GM12878 (cell line): ENCODE measurements around the gene PRMT1. TPM values are rescaled to one million over a fixed set of nuclear protein-coding genes. Genes with fewer than 3 reads are reported as not detected.

Experiments
- DPF2 ChIP-seq: fragments of 450-650 bp; IDR thresholded peaks from 2 replicates; pipeline ENCODE4 v1.6.1; 2017; ENCODE audit warnings: mild to moderate bottlenecking
- ESRRA ChIP-seq: IDR thresholded peaks from 2 replicates; pipeline ENCODE4 v1.6.1; 2012; ENCODE audit warnings: mild to moderate bottlenecking, low read length, improper control_type of control experiment
- IKZF1 ChIP-seq: fragments of 450-650 bp; conservative IDR thresholded peaks from 2 replicates; pipeline ENCODE4 v1.6.1; 2017; ENCODE audit warnings: antibody characterized with exemption, mild to moderate bottlenecking
- KAT2A ChIP-seq: conservative IDR thresholded peaks from 2 replicates; pipeline ENCODE4 v1.6.1; 2011; ENCODE audit warnings: low read depth, low read length; ENCODE audit not compliant: control insufficient read depth
- MEF2B ChIP-seq: fragments of 450-650 bp; IDR thresholded peaks from 2 replicates; pipeline ENCODE4 v1.6.1; 2018; ENCODE audit warnings: mild to moderate bottlenecking, moderate library complexity; ENCODE audit not compliant: partially characterized antibody, poor library complexity, severe bottlenecking
- MTA2 ChIP-seq: fragments of 450-650 bp; IDR thresholded peaks from 2 replicates; pipeline ENCODE4 v1.6.1; 2016; ENCODE audit warnings: low read depth, mild to moderate bottlenecking, moderate library complexity
- MXI1 ChIP-seq: fragments of 150-350 bp; IDR thresholded peaks from 2 replicates; pipeline ENCODE4 v1.6.1; 2011; ENCODE audit warnings: low read depth, mild to moderate bottlenecking, inconsistent platforms, low read length, improper control_type of control experiment
- MYB ChIP-seq: fragments of 150-350 bp; IDR thresholded peaks from 2 replicates; pipeline ENCODE4 v1.6.1; 2014; ENCODE audit warnings: mild to moderate bottlenecking, low read depth, low read length, borderline replicate concordance
- MYC ChIP-seq: IDR thresholded peaks from 2 replicates; pipeline ENCODE4 v1.6.1; 2011; ENCODE audit warnings: mild to moderate bottlenecking, low read length, moderate library complexity, inconsistent platforms; ENCODE audit not compliant: insufficient read depth, insufficient replicate concordance, insufficient read length, severe bottlenecking
- PML ChIP-seq: IDR thresholded peaks from 2 replicates; pipeline ENCODE4 v1.6.1; 2012; ENCODE audit warnings: low read length, inconsistent platforms
- POU2F2 ChIP-seq: IDR thresholded peaks from 3 replicates; pipeline ENCODE4 v1.6.1; 2011; ENCODE audit warnings: low read depth, mild to moderate bottlenecking, low read length, borderline replicate concordance
- RELA ChIP-seq: fragments of 450-650 bp; IDR thresholded peaks from 2 replicates; pipeline ENCODE4 v1.8.0; 2014; ENCODE audit warnings: borderline replicate concordance; ENCODE audit not compliant: partially characterized antibody
- SRF ChIP-seq, 2 experiments: IDR thresholded peaks; 2 replicates each; pipeline ENCODE4 v1.6.1; 2011; ENCODE audit warnings: low read depth in 2 of 2, low read length in 2 of 2, mild to moderate bottlenecking in 1 of 2, moderate library complexity in 1 of 2
- ZNF24 ChIP-seq: fragments of 450-650 bp; IDR thresholded peaks from 2 replicates; pipeline ENCODE4 v1.6.1; 2017; ENCODE audit warnings: antibody characterized with exemption, mild to moderate bottlenecking
- polyA plus RNA-seq, 11 experiments: library from polyadenylated mRNA; depleted of rRNA in 4 of 11; unstranded in 6 of 11; stranded (reverse) in 5 of 11; fragments of >200 nt; fragmentation: Nextera tagmentation in 4 of 11; fragmentation: Illumina TruSeq in 1 of 11; extraction: Ambion mirVana in 4 of 11; extraction: Trizol in 1 of 11; gene quantifications; 1 replicate in 1 of 11; 2 replicates in 10 of 11; pipeline versions ENCODE4 v1.2.1 to v1.2.3, GENCODE V29; 2011 to 2016; ENCODE audit warnings: inconsistent platforms in 2 of 11, missing spikeins in 2 of 11, low read depth in 1 of 11
- total RNA-seq, 4 experiments: library from RNA; depleted of rRNA in 3 of 4; stranded (reverse); fragments of >200 nt in 3 of 4; fragmentation: Illumina TruSeq in 1 of 4; extraction: Trizol in 1 of 4; gene quantifications; 2 replicates each; pipeline versions ENCODE4 v1.2.1 to v1.2.3, GENCODE V29; 2013 to 2021
- TF ChIP-seq, protein P1 (sequence below): IDR thresholded peaks from 2 replicates; pipeline ENCODE4 v1.6.1; 2011; ENCODE audit warnings: borderline replicate concordance, low read depth, mild to moderate bottlenecking, moderate library complexity, mixed read lengths, low read length; ENCODE audit not compliant: insufficient read depth; ENCODE audit errors: extremely low read length
- TF ChIP-seq, protein P2 (sequence below), 3 experiments: IDR thresholded peaks in 2 of 3; conservative IDR thresholded peaks in 1 of 3; 2 replicates each; pipeline ENCODE4 v1.5.1; 2011; ENCODE audit warnings: low read depth in 3 of 3, low read length in 3 of 3, mild to moderate bottlenecking in 3 of 3, control low read depth in 2 of 3, moderate library complexity in 2 of 3, inconsistent platforms in 1 of 3, mixed read lengths in 1 of 3; ENCODE audit not compliant: control insufficient read depth in 2 of 3, insufficient read depth in 1 of 3; ENCODE audit errors: extremely low read depth in 1 of 3
- TF ChIP-seq, protein P3 (sequence below): fragments of 450-650 bp; IDR thresholded peaks from 2 replicates; pipeline ENCODE4 v1.6.1; 2018; ENCODE audit warnings: borderline replicate concordance, mild to moderate bottlenecking; ENCODE audit not compliant: partially characterized antibody
- TF ChIP-seq, protein P4 (sequence below): fragments of 450-650 bp; formaldehyde crosslinking; IDR thresholded peaks from 2 replicates; pipeline ENCODE4 v1.4.0; 2022; ENCODE audit warnings: mild to moderate bottlenecking, moderate library complexity
- TF ChIP-seq, protein P5 (sequence below): IDR thresholded peaks from 2 replicates; pipeline ENCODE4 v1.6.1; 2012; ENCODE audit warnings: low read depth, low read length, improper control_type of control experiment

PRMT1 gene
- total and polyA plus RNA-seq, 10 of the 15 experiments (the other 5 are each of a cell fraction or from before 2014, with no cell fraction given) = 19.9 to 667 (median 444) TPM

DNA sequence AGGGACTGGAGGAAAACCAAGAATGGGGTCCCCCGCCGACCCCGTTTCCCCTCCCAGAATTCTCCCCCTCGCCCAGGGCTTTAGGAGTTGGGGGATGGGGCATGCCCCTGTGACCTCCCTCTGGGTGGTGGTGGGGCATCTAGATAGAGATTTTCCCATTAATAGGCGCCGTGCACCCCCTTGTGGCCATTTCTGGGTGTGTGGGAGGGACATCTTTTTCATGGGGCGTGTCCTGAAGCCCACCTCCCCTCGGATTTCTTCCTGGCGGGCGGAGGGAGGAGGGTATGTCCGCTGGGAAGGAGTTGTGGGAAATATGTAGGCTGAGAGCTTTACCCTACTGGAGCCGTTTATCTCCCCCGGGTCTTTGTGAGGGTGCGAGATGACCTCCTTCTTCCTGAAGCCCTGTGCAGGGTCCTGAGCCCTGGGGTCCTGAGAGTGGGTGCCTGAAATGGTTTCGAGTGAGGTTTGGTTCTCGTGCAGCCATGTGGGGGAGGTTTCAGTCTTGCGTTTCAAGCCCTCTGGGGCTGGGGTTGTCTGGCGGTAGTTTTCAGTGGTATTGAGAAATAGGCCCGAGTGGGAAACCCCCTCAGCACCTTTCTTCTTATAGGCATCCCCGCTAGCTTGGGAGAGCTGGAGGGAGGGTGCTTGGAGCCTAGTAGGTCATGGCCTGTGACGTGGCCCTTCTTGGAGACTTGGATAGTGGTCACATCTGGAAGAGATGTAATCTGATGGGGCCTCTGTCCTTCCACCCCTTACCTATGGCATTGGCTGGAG lies 1.0 kb downstream of the PRMT1 start (continued):
- TF ChIP-seq IKZF1 (peak; percentile 62; the same call in 1 of the 2 replicates), MYC (no peak), ZNF24 (no peak), DPF2 (no peak), KAT2A (no peak), SRF (IDR thresholded peaks at IDR 0.05; ENCODE audit: low read depth in 2 of 2, low read length in 2 of 2) (no peak), MXI1 (peak; percentile 68), MTA2 (0 out of 2 replicates have a peak, but pooled peaks have one; percentile 47), MYB (no peak), ESRRA (peak; percentile 74; the same call in 1 of the 2 replicates), PML (peak; percentile 59; the same call in 1 of the 2 replicates), POU2F2 (peak; percentile 55; the same call in 2 of the 3 replicates), RELA (peak; percentile 48), MEF2B (no peak)
- TF ChIP-seq, protein P1, sequence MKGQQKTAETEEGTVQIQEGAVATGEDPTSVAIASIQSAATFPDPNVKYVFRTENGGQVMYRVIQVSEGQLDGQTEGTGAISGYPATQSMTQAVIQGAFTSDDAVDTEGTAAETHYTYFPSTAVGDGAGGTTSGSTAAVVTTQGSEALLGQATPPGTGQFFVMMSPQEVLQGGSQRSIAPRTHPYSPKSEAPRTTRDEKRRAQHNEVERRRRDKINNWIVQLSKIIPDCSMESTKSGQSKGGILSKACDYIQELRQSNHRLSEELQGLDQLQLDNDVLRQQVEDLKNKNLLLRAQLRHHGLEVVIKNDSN = no peak
- TF ChIP-seq, protein P2, sequence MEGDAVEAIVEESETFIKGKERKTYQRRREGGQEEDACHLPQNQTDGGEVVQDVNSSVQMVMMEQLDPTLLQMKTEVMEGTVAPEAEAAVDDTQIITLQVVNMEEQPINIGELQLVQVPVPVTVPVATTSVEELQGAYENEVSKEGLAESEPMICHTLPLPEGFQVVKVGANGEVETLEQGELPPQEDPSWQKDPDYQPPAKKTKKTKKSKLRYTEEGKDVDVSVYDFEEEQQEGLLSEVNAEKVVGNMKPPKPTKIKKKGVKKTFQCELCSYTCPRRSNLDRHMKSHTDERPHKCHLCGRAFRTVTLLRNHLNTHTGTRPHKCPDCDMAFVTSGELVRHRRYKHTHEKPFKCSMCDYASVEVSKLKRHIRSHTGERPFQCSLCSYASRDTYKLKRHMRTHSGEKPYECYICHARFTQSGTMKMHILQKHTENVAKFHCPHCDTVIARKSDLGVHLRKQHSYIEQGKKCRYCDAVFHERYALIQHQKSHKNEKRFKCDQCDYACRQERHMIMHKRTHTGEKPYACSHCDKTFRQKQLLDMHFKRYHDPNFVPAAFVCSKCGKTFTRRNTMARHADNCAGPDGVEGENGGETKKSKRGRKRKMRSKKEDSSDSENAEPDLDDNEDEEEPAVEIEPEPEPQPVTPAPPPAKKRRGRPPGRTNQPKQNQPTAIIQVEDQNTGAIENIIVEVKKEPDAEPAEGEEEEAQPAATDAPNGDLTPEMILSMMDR (IDR thresholded peaks at IDR 0.05 in 2 of 3, conservative IDR thresholded peaks at IDR 0.05 in 1 of 3; ENCODE audit: control insufficient read depth in 2 of 3, extremely low read depth in 1 of 3, insufficient read depth in 1 of 3, low read depth in 3 of 3, low read length in 3 of 3) = peak; percentile 64 to 81 (median 73)
- TF ChIP-seq, protein P3, sequence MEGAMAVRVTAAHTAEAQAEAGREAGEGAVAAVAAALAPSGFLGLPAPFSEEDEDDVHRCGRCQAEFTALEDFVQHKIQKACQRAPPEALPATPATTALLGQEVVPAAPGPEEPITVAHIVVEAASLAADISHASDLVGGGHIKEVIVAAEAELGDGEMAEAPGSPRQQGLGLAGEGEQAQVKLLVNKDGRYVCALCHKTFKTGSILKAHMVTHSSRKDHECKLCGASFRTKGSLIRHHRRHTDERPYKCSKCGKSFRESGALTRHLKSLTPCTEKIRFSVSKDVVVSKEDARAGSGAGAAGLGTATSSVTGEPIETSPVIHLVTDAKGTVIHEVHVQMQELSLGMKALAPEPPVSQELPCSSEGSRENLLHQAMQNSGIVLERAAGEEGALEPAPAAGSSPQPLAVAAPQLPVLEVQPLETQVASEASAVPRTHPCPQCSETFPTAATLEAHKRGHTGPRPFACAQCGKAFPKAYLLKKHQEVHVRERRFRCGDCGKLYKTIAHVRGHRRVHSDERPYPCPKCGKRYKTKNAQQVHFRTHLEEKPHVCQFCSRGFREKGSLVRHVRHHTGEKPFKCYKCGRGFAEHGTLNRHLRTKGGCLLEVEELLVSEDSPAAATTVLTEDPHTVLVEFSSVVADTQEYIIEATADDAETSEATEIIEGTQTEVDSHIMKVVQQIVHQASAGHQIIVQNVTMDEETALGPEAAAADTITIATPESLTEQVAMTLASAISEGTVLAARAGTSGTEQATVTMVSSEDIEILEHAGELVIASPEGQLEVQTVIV = no peak
- TF ChIP-seq, protein P4, sequence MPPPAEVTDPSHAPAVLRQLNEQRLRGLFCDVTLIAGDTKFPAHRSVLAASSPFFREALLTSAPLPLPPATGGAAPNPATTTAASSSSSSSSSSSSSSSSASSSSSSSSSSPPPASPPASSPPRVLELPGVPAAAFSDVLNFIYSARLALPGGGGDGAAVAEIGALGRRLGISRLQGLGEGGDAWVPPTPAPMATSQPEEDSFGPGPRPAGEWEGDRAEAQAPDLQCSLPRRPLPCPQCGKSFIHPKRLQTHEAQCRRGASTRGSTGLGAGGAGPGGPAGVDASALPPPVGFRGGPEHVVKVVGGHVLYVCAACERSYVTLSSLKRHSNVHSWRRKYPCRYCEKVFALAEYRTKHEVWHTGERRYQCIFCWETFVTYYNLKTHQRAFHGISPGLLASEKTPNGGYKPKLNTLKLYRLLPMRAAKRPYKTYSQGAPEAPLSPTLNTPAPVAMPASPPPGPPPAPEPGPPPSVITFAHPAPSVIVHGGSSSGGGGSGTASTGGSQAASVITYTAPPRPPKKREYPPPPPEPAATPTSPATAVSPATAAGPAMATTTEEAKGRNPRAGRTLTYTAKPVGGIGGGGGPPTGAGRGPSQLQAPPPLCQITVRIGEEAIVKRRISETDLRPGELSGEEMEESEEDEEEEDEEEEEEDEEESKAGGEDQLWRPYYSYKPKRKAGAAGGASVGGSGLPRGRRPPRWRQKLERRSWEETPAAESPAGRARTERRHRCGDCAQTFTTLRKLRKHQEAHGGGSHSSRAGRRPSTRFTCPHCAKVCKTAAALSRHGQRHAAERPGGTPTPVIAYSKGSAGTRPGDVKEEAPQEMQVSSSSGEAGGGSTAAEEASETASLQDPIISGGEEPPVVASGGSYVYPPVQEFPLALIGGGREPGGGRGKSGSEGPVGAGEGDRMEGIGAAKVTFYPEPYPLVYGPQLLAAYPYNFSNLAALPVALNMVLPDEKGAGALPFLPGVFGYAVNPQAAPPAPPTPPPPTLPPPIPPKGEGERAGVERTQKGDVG (CRISPR knock-in tag) = no peak
- TF ChIP-seq, protein P5, sequence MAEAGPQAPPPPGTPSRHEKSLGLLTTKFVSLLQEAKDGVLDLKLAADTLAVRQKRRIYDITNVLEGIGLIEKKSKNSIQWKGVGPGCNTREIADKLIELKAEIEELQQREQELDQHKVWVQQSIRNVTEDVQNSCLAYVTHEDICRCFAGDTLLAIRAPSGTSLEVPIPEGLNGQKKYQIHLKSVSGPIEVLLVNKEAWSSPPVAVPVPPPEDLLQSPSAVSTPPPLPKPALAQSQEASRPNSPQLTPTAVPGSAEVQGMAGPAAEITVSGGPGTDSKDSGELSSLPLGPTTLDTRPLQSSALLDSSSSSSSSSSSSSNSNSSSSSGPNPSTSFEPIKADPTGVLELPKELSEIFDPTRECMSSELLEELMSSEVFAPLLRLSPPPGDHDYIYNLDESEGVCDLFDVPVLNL = no peak
